DND-41 (cell line): Measurements from ENCODE around the gene PTGES.

Experiments
- EZH2 ChIP-seq: IDR thresholded peaks from 3 replicates; pipeline ENCODE4 v1.6.1; 2012; ENCODE audit warnings: borderline replicate concordance, low read depth, mild to moderate bottlenecking, moderate library complexity, low read length, inconsistent platforms; ENCODE audit not compliant: severe bottlenecking
- TF ChIP-seq, protein P1 (sequence below): IDR thresholded peaks from 2 replicates; pipeline ENCODE4 v1.5.1; 2012; ENCODE audit warnings: borderline replicate concordance, low read length, moderate library complexity, mild to moderate bottlenecking; ENCODE audit not compliant: poor library complexity, severe bottlenecking; ENCODE audit errors: extremely low read depth

DNA sequence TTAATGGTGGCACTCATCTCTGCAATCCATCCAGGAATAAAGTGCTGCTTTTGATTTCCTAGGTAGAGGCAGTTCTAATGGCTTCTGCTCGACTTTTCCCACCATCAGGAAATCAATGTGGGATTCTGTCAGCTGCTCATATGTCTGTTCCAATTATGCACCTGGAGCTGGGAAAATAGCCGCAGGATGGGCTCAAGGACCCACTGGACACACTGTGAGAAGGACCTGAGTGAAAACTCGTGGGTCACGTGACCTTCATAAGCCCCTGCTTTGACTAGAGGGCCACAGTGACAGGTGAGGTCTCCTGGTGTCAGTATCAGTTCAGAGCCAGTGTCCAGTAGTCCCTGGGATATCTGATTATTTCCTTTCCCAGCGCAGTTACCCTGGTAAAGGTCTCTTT, 17.9 kb upstream of the PTGES start:
- TF ChIP-seq, protein P1, sequence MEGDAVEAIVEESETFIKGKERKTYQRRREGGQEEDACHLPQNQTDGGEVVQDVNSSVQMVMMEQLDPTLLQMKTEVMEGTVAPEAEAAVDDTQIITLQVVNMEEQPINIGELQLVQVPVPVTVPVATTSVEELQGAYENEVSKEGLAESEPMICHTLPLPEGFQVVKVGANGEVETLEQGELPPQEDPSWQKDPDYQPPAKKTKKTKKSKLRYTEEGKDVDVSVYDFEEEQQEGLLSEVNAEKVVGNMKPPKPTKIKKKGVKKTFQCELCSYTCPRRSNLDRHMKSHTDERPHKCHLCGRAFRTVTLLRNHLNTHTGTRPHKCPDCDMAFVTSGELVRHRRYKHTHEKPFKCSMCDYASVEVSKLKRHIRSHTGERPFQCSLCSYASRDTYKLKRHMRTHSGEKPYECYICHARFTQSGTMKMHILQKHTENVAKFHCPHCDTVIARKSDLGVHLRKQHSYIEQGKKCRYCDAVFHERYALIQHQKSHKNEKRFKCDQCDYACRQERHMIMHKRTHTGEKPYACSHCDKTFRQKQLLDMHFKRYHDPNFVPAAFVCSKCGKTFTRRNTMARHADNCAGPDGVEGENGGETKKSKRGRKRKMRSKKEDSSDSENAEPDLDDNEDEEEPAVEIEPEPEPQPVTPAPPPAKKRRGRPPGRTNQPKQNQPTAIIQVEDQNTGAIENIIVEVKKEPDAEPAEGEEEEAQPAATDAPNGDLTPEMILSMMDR, result no peak
- no peak for TF ChIP-seq EZH2
